ENCODE measurements around the gene SLC35F4. TPM values are rescaled to one million over a fixed set of nuclear protein-coding genes. Genes with fewer than 3 reads are reported as not detected.
A peak's percentile ranks its signal among the peaks of the same experiment; 100 is the strongest.

The SLC35F4 gene
- total RNA-seq, 1 donor = not detected

DNA sequence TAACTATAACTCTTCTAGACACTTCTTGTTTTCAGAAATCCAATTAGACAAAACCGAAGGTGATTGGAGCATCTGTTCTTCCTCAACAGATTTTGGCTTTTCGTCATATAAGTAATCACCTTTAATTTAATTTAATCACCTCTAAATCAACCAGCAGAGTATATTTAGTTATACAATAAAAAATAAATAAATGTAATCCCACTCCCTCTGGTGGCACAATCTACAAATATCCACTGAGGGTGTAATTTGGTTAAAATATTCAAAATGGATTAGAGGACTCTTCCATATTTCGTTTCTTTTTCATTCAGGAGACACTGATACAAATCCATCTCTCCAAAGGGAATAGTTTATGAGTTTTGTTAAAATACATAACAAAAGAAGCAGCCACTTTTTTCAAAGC is 18.3 kb upstream of the SLC35F4 start:
- TF ChIP-seq, protein P1, sequence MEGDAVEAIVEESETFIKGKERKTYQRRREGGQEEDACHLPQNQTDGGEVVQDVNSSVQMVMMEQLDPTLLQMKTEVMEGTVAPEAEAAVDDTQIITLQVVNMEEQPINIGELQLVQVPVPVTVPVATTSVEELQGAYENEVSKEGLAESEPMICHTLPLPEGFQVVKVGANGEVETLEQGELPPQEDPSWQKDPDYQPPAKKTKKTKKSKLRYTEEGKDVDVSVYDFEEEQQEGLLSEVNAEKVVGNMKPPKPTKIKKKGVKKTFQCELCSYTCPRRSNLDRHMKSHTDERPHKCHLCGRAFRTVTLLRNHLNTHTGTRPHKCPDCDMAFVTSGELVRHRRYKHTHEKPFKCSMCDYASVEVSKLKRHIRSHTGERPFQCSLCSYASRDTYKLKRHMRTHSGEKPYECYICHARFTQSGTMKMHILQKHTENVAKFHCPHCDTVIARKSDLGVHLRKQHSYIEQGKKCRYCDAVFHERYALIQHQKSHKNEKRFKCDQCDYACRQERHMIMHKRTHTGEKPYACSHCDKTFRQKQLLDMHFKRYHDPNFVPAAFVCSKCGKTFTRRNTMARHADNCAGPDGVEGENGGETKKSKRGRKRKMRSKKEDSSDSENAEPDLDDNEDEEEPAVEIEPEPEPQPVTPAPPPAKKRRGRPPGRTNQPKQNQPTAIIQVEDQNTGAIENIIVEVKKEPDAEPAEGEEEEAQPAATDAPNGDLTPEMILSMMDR (IDR thresholded peaks at IDR 0.05; ENCODE audit: insufficient read depth, low read length) = peak; percentile 24
- no peak overlapping the region for H3K4me3 ChIP-seq (ENCODE audit: low read depth, low read length)
- DNase-seq (ENCODE audit: low read depth) = peak; percentile 25

DNA sequence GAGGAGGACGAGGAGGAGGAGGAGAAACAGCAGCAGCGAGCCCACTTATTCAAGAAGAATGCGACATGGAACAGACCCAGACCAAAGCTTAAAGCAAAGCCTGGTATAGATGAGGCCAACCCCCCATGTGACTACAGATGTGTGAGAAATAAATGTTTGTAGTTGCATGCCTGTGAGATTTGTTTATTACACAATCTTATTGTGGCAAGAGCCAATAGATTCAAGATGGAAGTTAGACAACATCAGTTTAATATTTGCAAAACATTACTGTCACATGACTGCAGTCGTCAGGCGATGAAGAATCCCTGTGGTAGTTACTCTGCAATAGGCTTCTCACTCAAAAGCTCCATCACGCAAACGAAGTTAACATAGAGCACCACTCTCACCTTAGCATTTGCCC is 17.2 kb upstream of the SLC35F4 start:
- DNase-seq (ENCODE audit: low read depth) = no peak
- TF ChIP-seq, protein P1 (IDR thresholded peaks at IDR 0.05; ENCODE audit: insufficient read depth, low read length) = no peak
- no peak overlapping the region for H3K4me3 ChIP-seq (ENCODE audit: low read depth, low read length)

DNA sequence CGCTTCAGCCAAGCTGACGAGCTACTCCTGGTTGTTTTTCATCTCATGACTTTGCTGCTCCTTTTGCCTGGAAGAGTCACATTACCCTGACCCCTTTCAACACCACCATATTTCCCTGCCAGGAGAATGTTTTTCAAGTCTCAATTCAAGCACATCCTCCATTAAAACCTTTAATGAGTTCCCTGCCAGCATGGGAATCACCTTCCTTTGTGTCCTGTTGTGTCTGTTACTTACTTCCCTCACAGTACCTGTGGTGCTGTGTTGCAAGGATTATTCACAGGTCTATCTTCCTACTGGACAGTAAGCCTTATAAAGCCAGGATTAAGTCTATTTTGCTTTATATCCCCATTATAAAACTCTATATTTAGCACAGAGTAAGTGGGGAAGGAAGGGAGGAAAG is 13.6 kb upstream of the SLC35F4 start:
- TF ChIP-seq, protein P1 (IDR thresholded peaks at IDR 0.05; ENCODE audit: insufficient read depth, low read length) = no peak
- no peak for DNase-seq (ENCODE audit: low read depth)
- H3K4me3 ChIP-seq (ENCODE audit: low read depth, low read length) = no peak overlapping the region

DNA sequence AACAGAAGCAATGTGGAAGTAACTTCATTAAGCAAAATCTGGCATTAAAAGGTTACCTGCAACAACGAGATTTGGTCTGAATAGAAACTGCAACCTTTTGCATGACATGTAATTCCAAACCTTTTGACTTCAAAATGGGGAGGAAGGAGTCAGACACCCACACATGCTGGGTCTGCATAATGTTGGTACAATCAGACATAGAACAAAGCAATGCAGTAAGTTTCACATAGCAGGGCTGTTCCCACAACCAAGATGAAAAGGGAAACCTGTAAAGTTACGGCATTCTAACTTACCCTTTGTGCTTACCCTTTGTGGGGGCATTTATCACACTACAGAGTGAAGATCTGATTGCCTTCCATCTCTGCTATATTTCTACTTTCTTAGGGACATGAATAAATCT is 10.1 kb upstream of the SLC35F4 start:
- TF ChIP-seq, protein P1 (IDR thresholded peaks at IDR 0.05; ENCODE audit: insufficient read depth, low read length) = no peak
- H3K4me3 ChIP-seq (ENCODE audit: low read depth, low read length) = no peak overlapping the region

DNA sequence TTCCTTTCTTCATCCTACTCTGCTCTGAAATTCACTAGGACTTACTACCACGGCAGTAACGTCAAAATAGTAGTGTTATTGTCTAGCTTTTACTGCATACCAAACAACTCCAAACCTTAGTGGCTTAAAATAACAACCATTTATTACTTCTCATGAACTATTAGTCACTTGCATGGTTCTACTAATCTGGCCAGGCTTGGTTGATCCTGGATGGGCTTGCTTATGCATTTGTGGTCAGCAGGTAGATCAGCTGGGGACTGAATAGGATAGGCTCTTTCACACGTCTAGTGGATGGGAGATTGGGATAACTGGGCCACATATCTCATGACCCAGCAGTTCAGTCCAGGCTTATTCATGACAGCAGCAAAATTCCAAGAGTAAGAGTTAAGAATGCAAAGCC is 9.4 kb upstream of the SLC35F4 start:
- TF ChIP-seq, protein P1 (IDR thresholded peaks at IDR 0.05; ENCODE audit: insufficient read depth, low read length) = no peak
- H3K4me3 ChIP-seq (ENCODE audit: low read depth, low read length) = no peak overlapping the region
- no peak for DNase-seq (ENCODE audit: low read depth)

More for the DNA sequence above, 10.1 kb upstream of the SLC35F4 start:
- DNase-seq (ENCODE audit: low read depth) = no peak

DNA sequence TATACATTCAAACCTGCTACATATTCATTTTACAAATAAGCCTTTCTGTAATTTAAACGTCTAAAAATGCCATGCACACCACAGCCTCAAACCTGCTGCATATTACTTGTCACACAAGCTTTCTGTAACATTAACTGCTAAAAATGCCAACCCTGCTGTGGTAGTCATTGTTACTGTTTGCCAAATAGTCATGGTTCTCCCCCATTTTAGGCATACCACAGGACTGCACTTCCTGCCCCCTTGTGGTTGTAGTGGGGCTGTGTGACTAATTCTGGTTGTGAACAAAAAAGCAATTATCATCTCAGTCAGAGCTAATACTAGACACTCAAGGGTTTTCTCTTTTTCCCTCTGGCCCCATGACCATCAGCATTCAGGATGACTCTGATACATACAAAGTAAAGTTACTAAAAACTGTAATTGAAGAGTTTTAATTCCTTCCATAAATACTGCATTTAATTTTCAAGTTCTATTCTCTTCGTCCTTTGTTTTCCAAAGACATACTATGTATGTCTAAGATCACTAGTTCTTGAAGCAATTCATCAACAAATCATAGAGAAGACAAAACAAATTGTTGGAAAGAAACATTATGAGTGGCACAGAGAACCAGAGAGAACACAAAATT is 5.7 kb upstream of the SLC35F4 start:
- H3K4me3 ChIP-seq (ENCODE audit: low read depth, low read length) = no peak overlapping the region
- peak; percentile 74 for DNase-seq (ENCODE audit: low read depth)
- TF ChIP-seq, protein P1 (IDR thresholded peaks at IDR 0.05; ENCODE audit: insufficient read depth, low read length) = peak; percentile 89
